Mammary epithelial cell (primary cell): ENCODE measurements around the gene CDCA8.

Experiments
- EZH2 ChIP-seq: IDR thresholded peaks from 2 replicates; pipeline ENCODE4 v1.6.1; 2012; ENCODE audit warnings: low read length, inconsistent platforms, borderline replicate concordance
- TF ChIP-seq, protein P1 (sequence below), 2 donors: IDR thresholded peaks in 1 of 2; conservative IDR thresholded peaks in 1 of 2; 2 replicates each; pipeline ENCODE4 v1.5.1; 2011 to 2012; ENCODE audit warnings: inconsistent platforms in 2 of 2, low read length in 2 of 2, mild to moderate bottlenecking in 2 of 2, control low read depth in 1 of 2, low read depth in 1 of 2; ENCODE audit not compliant: insufficient read depth in 1 of 2; ENCODE audit errors: extremely low read depth in 1 of 2

DNA sequence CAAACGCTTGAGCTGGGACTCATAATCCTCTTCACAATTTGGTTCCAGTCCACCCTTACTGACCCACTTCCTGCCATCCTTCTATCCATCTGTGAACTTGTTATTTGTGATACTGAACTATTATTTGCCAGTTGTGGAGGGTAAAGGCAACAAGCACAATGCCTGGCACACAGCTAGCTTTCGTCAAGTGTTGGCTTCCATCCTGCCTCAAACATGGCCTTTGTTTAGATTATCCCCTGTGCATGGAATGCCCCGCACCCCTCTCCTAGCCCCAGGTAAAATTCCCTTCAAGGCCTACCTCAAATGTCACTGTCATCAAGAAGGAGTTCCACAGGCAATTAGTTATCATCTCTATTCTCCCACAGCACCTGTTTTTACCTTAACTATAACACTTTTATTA is 11.4 kb upstream of the CDCA8 start:
- TF ChIP-seq, protein P1, sequence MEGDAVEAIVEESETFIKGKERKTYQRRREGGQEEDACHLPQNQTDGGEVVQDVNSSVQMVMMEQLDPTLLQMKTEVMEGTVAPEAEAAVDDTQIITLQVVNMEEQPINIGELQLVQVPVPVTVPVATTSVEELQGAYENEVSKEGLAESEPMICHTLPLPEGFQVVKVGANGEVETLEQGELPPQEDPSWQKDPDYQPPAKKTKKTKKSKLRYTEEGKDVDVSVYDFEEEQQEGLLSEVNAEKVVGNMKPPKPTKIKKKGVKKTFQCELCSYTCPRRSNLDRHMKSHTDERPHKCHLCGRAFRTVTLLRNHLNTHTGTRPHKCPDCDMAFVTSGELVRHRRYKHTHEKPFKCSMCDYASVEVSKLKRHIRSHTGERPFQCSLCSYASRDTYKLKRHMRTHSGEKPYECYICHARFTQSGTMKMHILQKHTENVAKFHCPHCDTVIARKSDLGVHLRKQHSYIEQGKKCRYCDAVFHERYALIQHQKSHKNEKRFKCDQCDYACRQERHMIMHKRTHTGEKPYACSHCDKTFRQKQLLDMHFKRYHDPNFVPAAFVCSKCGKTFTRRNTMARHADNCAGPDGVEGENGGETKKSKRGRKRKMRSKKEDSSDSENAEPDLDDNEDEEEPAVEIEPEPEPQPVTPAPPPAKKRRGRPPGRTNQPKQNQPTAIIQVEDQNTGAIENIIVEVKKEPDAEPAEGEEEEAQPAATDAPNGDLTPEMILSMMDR (conservative IDR thresholded peaks at IDR 0.05 in 1 of 2, IDR thresholded peaks at IDR 0.05 in 1 of 2; ENCODE audit: extremely low read depth in 1 of 2, insufficient read depth in 1 of 2, low read depth in 1 of 2, low read length in 2 of 2), result no peak
- no peak for TF ChIP-seq EZH2
